Measurements from ENCODE around the gene MAN2B2.

DNA sequence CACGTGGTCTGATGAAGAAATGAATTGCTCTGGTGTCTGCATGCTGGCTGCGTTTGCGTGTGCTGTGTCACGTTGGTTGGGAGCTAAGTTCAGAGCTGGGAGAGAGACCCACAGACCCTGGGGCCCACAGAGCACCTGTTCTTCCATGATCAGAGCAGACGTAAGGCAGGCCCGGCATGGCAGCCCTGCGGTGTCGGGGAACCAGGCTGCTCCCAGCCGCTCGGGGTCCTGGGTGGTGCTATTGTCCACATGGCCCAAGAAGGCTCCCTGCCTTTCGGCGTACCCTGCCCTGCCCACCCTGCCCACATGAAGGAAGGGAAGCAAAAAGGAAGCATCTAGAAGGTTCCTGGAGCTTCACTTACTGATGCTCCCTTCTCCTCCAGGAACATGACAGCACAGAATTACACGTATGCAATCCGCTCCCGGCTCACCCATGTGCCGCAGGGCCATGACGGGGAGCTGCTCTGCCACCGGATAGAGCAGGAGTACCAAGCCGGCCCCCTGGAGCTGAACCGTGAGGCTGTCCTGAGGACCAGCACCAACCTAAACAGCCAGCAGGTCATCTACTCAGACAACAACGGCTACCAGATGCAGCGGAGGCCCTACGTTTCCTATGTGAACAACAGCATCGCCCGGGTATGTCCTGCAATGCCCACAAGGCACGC is 34.6 kb downstream of the MAN2B2 start:
- TF ChIP-seq, protein P1, sequence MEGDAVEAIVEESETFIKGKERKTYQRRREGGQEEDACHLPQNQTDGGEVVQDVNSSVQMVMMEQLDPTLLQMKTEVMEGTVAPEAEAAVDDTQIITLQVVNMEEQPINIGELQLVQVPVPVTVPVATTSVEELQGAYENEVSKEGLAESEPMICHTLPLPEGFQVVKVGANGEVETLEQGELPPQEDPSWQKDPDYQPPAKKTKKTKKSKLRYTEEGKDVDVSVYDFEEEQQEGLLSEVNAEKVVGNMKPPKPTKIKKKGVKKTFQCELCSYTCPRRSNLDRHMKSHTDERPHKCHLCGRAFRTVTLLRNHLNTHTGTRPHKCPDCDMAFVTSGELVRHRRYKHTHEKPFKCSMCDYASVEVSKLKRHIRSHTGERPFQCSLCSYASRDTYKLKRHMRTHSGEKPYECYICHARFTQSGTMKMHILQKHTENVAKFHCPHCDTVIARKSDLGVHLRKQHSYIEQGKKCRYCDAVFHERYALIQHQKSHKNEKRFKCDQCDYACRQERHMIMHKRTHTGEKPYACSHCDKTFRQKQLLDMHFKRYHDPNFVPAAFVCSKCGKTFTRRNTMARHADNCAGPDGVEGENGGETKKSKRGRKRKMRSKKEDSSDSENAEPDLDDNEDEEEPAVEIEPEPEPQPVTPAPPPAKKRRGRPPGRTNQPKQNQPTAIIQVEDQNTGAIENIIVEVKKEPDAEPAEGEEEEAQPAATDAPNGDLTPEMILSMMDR (IDR thresholded peaks at IDR 0.05): no peak
- no peak for TF ChIP-seq POLR2A (IDR thresholded peaks at IDR 0.05)
